HG02885 (cell line): ENCODE measurements around the gene ABCA12.

Experiments used
- ATAC-seq: cut with Tn5 transposase; IDR thresholded peaks from one replicate; pipeline ENCODE4 v1.9.1; 2021; ENCODE audit warnings: mild to moderate bottlenecking; ENCODE audit not compliant: unreplicated experiment, poor library complexity

Gene ABCA12

DNA sequence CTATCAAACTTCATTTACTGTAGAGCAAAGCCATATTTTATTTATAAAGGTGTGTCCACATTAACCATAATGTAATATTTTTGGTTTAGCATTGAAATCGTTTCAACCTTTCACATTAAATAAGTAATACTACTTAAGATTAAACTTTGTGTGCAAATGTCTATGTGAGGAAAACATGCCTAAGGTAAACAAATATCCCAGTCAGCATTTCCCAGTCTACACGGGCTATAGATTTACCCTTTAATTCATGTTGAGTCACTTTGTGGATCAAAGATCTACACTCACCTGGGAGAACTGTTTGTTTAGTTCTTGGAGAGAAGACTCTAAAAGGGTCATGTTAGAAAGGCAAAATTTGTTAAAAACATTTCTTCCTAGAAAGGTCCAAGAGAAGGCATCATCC, 89.1 kb downstream of the ABCA12 start:
- no peak for ATAC-seq

DNA sequence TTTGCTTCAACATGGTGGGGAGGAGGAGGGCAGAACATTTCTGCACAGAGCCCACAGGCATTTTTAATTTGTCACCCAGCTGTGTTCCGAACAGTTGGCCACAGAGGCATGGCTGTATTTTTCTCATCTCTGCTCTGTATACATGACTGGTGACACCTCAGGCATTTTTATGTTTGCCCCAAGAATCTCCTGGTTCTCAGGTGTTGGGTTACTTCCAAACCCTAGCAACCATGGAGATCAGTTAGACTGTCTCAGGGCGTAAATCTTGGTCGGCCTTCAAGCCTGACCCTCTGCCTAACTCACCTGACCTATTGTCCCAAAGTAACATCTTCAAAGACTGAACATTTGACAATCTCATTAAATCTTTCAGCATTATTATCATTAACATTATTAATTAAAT, 100.0 kb downstream of the ABCA12 start:
- ATAC-seq = no peak

DNA sequence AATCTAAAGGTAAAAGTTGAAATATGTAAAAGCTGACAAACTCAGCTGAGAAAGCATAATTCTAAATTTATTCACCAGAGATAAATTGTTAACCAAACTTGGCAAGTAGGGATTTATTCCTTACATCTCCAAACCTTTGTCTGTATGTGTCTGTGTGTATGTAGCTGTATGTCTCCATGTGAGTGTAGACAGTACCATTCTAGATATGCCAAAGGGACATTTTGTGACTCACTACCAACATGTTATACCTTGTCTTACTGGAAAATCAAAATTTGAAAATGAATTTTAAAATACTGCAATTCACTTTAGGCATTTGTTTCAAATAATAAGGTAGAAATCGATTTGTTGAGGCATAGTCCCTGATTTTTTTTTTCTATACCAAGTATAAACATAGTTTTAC, 102.1 kb downstream of the ABCA12 start:
- ATAC-seq = no peak

DNA sequence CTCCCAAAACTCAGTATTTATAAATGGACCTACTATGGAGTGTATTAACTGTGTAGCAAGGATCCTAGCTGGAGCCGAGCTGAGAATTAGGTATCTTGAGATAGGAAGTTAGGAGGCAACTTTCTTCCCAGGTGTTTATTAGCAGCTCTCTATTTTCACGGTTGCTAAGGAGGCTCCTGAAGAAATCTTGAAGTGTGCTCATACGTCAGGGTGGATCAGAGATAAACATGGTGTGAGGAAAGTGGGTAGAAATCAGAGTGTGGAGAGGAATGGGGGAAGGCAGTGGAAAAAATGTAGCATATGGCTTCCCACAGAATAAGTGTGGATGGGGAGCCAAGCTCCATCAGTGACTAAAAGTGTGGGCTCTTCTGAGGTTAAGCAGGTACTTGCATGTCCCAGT, 104.3 kb downstream of the ABCA12 start:
- no peak for ATAC-seq

DNA sequence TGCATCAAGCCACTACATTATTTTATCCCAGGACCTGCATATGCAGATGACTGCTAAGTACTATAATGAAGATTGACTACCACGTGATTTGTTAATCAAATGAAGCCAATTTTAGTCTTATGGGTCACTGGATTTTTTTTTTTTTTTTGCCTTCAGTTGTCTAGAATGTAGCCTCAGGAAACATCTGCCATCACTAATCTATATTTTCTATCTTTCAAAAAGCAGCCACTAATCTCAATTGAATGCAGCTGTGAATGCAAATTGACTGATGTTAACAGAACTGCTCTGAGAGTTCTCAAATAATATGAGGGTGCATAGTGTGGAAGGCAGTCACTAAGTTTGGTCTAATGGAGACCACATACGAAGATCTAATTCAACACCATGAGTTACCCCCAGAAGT, 106.3 kb downstream of the ABCA12 start:
- no peak for ATAC-seq

DNA sequence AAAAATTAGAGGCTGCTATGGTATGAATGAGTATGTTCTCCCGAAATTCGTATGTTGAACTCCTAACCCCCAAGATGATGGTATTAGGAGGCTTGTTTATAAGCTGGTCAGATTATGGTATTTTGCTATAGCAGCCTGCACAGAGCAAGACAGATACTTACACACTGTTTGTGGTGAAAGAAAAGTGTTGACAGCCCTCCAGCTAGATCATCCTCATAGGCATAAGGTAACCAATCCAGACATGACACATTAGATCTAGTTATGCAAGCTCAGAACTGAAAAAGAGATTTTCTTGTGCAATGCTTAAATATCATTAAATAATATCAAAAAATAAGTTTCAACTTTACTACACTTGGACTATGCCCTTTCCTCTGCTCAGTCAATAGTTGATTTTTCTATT, 107.1 kb downstream of the ABCA12 start:
- no peak for ATAC-seq

DNA sequence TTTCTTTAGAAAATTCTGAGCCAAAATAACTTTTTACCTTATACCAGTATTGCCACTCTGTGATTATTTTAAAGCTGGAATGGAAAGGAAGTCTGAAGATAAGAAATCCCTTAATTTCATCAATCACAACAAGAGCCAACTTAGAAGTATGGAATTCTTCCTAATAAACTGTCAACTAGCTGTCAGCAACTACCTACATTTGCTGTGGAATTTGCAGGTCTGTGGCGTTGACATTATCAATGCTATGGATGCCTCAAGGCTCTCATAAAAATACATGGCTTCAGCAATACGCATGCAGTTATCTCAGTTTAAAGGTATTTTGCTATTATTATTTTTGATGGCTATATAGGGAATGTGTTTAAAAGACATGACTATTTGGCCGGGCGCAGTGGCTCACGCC, 108.5 kb downstream of the ABCA12 start:
- no peak for ATAC-seq

DNA sequence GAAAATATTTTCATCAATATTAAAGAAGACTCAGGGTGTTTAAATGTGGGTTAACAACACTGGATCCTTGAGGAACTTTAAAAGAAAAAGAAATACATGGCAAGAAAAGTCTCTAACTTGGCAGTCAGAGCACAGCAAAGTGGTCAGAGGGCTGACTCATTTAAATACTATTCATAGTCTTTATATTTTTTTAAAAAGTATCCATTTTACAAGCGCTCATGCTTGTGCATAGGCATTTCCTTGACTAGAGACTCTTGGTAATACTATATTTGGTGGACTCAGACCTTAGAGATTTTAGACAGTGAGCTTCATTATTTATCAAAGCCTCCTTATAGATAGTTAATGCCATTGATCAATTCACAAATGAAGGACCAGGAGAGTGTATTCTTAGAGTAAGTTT, 110.2 kb downstream of the ABCA12 start:
- ATAC-seq = no peak

DNA sequence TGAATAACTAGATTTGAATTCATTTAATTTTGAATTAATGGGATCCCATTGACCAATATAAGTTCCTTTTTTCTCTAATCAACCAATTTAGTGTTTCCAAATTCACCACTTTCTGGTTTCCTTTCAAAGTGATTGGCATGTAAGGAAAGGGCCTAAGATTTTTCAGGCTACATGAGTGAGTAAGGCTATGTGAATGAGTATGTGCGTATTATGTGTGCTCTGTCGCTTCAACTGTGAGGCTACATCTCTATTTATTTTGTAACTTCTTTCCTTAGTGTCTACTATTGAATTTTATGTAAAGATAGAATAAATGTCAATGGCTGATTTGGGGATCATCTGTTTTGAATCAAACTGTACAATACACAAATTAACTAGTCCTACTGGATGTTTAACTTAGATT, 110.6 kb downstream of the ABCA12 start:
- ATAC-seq = no peak

DNA sequence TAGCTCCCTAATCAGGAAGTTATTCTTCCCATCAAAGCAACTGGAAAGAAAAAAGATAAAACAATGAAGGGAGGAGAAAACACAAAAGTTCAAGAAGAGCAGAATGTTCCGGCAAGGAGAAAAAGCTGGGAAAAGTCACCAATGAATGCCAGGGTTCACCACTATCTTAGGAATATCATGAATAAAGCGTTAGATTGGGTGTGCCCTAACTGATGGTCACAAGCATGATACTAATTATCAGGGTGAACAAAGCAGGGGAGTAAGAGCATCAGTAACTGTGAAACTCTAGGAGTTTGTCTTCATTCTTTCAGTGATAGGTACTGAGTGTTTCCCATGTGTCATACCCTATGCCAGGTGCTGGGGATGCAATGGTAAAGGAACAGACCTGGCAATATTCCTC, 115.5 kb downstream of the ABCA12 start:
- no peak for ATAC-seq

DNA sequence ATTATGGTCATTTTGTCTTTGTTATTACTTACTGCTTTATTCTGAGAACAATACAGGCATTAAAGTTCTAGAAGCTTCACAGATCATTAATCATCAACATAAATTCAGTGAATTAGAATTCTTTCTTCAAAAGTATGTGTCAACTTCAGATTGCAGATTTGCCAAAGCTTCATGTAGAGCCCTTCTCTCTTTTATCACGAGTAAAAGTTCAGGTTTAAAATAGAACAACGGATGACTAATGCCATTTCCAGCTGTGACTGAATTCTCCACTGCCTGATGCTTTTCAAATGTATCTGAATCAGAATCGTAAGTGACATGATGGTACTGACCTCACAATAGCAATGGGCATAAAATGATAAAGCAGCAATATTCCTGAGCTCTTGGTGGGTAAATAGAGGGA, 116.0 kb downstream of the ABCA12 start:
- ATAC-seq = no peak

DNA sequence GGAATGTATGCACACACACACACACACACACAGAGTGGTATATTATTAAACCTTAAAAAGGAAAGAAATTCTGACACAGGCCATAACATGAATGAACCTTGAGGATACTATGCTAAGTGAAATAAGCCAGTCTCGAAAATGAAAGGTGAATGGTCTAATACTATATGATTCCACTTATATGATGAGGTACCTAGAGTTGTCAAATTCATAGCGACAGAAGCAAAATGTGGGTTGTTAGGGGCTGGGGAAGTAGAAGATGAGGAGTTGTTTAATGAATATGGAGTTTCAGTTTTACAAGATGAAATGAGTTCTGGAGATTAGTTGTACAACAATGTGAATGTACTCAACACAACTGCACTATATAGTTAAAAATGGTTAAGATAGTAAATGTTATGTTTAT, 118.1 kb downstream of the ABCA12 start:
- ATAC-seq = no peak

DNA sequence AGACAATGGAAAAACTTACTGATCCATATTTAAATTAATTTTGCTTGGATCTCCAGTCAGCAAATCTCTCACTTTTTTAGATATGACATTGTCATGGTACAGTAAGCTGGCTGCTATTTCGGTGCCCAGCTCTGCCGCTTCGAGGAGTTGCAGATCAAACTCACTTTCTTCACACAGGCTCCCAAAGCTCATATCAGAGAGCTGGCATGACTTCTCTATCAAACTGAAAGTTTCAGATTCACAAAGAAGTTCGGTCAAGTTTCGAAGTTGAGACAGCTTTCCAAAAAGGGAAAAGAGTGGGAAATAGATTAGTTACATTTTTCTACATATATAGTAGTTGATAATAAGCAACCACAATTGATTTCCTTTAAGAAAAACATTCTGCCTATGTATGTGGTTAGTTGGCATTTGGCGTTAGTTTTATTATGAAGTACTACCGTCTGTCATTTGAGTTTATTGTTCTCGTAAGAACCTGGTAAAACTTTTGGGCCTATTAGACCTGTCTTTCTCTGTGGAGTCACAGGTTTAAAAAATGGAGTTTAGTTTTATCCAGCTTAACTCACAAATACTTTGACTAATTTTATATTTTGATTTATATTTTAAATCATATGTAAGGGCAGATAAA, 118.8 kb downstream of the ABCA12 start:
- ATAC-seq = peak; percentile 60

DNA sequence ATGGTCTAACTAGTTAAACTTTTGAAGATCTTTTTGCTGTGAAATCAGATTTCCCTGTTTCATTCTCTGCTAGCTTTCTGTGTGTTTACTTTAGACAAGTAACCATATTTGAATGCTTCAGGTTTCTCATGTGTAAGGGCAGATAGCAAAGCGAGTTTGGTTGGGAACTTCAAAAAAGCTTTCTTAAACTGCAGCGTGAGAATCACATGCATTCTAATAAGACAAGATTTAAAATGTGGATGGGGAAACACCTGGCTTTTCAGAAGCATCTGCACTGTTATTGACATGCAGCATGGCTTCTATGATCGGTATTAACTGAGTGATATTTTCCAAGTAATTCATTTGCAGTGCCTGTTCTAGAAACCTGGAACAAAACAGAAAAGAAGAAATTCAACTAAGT, 119.3 kb downstream of the ABCA12 start:
- peak; percentile 60 for ATAC-seq

DNA sequence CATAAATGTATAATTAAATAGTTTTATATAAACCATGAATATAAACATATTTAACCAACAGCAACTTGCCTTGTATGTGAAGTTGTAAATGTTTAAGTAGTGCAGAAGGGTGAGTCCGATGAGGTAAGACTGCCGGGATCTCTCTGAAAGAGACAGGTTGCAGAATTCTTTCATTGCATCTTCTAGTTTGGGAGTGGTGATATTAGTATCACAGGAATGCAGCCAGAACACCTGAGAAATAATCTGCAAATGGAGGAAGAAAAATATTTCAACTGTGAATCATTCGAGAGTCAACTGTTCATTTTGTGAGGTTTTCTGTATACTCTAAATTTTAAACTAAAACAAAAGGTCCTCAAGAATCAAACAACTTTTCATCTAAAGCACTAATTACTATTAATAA, 123.0 kb downstream of the ABCA12 start:
- ATAC-seq = no peak

DNA sequence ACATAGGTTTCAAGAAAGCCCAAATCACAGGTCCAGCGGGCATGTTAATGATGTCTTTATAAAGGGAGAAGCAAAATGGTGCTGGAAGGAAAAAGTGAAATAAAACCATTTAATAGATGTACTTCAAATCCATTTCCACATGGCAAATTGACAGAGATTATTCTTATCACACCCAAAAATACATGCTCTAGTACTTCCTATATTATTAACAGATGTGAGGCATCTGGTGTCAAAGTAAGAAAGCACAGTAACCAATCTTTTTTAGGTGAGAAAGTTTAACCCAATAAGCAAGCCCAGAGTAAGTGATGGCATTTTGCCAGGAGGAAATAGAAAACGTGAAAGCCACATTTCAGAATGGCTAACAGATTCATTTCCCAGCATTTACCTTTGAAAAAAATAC, 128.0 kb downstream of the ABCA12 start:
- no peak for ATAC-seq

DNA sequence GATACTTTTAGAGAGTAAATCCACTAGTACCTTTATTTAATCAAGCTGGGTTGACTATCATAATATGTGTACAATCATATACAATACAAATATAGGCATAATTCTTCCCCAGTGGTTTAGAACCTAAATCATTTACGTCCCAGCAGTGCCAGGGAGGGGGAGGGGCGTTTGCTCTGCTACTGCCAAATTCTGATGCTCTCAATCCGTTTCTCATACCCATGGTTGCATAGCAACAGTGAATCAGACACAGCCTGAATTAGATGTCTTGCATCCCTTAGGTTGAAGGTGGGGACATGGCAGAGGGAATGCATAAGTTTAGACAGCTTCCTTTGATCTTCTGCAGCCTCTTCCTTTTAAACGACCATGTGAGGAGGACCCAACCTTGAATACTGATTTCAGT, 135.4 kb downstream of the ABCA12 start:
- ATAC-seq = no peak

DNA sequence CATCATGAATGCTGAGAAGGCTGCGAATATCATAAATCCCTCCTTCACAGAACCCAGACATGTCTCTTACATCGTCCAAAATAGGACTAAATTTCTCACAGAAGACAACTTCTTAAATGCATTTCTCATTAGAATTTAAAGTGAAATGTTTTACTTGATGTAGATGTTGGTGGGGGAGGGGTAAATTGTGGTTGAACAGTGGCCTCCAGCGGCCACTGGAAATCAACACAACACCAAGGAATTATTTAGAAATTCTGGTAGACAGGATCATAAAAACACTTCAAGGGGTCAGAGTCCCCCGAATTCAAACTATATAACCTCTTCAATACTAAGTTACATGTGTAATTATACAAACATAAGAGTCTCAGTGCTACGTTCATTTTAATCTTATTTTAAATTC, 135.9 kb downstream of the ABCA12 start:
- ATAC-seq = peak; percentile 77

DNA sequence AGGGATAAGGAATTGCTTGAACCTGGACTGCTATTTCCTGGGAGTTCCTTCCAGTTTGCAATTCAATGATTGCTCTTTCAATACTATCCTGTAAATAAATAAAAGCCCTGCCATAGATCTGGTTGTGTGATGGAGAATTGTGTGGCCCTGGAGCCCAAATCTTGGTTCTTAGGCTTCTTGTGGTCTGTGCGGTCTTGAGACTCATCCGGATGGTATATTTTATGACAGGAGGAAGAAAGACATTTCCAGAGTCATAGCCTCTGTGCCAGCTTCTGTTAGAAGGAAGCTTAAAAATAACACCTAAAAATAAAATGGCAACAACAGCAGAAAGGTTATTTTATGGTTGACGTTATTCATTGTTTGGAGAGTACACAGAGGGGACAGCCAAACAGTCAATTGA, 137.7 kb downstream of the ABCA12 start:
- ATAC-seq = no peak

DNA sequence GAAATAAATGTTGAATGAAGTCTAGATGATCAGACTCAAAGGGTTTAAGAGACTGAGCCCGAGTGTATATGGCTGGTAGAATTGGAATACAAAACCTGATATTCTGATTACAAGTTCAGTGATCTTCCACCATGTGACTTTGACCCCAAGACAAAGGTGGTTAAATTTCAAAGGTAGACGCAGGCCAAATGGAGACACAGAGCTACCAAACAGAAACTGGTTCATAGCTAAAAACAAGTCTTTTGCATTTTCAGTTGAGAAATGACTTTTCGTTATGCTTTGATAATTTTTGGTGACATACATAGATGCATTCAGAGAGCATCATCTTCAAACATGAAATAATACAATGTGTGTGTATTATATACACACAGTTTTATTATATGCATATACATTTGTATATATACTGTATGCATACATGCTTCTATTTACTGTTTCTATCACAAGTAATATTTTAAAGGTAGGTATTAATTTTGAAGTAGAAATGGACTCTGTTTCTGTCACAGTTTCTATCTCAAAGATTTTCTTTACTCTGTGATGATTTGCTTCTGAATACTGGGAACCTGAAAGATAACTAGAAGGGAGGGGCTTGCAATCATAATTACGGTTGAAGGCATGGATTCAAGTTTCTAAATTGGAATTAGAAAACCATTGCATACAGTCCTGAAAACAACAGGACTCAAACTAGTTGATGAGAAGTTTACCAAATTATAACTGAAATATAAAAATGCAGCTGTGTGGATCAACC, 142.3 kb downstream of the ABCA12 start:
- ATAC-seq = peak; percentile 96

DNA sequence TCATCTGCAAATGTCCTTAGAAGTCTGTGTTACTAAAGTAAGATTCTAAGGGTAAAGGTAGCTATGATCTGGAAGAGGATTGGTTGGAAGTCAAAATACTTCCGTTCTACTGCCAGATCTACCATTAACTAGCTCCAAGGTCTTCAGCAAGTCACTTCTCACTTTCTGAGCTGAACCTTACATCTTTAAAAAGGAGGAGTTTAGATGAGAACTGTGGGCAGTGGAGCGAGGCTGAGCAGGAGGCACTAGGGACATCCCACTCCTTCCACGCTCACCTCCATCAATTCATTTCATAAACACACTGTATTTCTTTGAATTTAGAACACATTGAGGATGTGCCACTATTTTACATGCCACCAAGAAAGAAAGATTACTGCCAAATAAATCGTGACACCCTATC, 143.0 kb downstream of the ABCA12 start:
- peak; percentile 29 for ATAC-seq

DNA sequence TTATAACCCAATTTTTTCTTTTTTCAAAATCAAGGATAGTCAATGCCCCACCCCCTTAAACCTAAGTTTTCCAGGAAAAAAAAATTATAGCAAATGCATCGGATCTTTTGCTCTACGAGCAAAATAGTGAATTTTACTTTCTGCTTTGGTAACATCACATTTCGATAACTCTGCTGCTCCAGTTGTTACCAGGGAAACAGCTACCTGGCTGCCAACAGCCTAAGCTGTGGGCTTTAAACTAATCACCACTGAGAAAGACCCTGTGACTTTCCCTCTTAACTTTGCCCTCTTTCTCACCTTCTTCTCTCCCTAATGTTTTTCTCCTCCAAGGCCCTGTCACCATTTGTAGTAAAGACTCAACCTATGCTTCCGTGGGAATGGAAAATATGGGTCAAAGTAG, 145.5 kb downstream of the ABCA12 start:
- no peak for ATAC-seq
